ENCODE results near the gene TUFT1. TPM values are rescaled to one million over a fixed set of nuclear protein-coding genes. Genes with fewer than 3 reads are reported as not detected.
A peak's percentile ranks its signal among the peaks of the same experiment; 100 is the strongest.

Gene TUFT1
- total RNA-seq, 1 experiment from 2014 or later, result 12.3 TPM

GRCh38 chr1:151585622-151586021, 45.5 kb downstream of the TUFT1 start (continued):
- TF ChIP-seq CTCF (IDR thresholded peaks at IDR 0.05 in 2 of 3, conservative IDR thresholded peaks at IDR 0.05 in 1 of 3; ENCODE audit: borderline replicate concordance in 1 of 3, insufficient read depth in 1 of 3, low read depth in 2 of 3, low read length in 2 of 3), result no peak
- TF ChIP-seq JUND (IDR thresholded peaks at IDR 0.05), result peak; percentile 69
- TF ChIP-seq POLR2A (IDR thresholded peaks at IDR 0.05; ENCODE audit: borderline replicate concordance, extremely low read depth, insufficient read depth, insufficient read length), result no peak
- no peak for TF ChIP-seq YY1 (IDR thresholded peaks at IDR 0.05; ENCODE audit: extremely low read depth, insufficient replicate concordance, low read depth, low read length)
- TF ChIP-seq SRF (IDR thresholded peaks at IDR 0.05; ENCODE audit: low read depth), result no peak
- TF ChIP-seq CBX3 (IDR thresholded peaks at IDR 0.05; ENCODE audit: low read depth), result no peak; the same call in 1 of the 2 replicates
- TF ChIP-seq CEBPB (IDR thresholded peaks at IDR 0.05; ENCODE audit: low read depth), result no peak
- TF ChIP-seq SP1 (IDR thresholded peaks at IDR 0.05; ENCODE audit: low read depth), result peak; percentile 39; the same call in 1 of the 2 replicates
- no peak for TF ChIP-seq SIN3A (IDR thresholded peaks at IDR 0.05; ENCODE audit: low read depth)
- TF ChIP-seq ATF3 (IDR thresholded peaks at IDR 0.05), result no peak

GRCh38 chr1:151590961-151591360, 50.9 kb downstream of the TUFT1 start:
- Histone ChIP-seq H4K20me1 (ENCODE audit: insufficient read depth) (no peaks in the 10 kb centered on the region), H3K9ac (ENCODE audit: low read length) (no peak overlapping the region), H3K4me1 (ENCODE audit: control insufficient read depth in 1 of 2, insufficient read depth in 2 of 2, low read length in 2 of 2) (peaks cover 4 to 13% of the 10 kb centered on the region in 2 experiments), H3K4me2 (ENCODE audit: low read length) (no peak overlapping the region), H3K27me3 (ENCODE audit: insufficient read depth, low read length) (no peaks in the 10 kb centered on the region), H2AFZ (ENCODE audit: low read depth, low read length, poor library complexity, severe bottlenecking) (no peak overlapping the region), H3K36me3 (ENCODE audit: control insufficient read depth in 1 of 2, insufficient read depth in 2 of 2, low read length in 2 of 2) (no peaks in the 10 kb centered on the region), H3K27ac (ENCODE audit: low read depth, low read length) (no peak overlapping the region), H3K4me3 (replicated peaks in 1 of 2; ENCODE audit: low read depth in 1 of 2, low read length in 2 of 2) (no peak overlapping the region), H3K79me2 (ENCODE audit: insufficient read depth, low read length) (no peaks in the 10 kb centered on the region), H3K9me3 (ENCODE audit: control insufficient read depth in 1 of 2, insufficient read depth in 1 of 2, low read depth in 1 of 2, low read length in 2 of 2) (no peaks in the 10 kb centered on the region), H3K9me2 (ENCODE audit: insufficient read depth) (no peaks in the 10 kb centered on the region)
- no peak for TF ChIP-seq CTCF (IDR thresholded peaks at IDR 0.05 in 2 of 3, conservative IDR thresholded peaks at IDR 0.05 in 1 of 3; ENCODE audit: borderline replicate concordance in 1 of 3, insufficient read depth in 1 of 3, low read depth in 2 of 3, low read length in 2 of 3)
- no peak for TF ChIP-seq MAX (IDR thresholded peaks at IDR 0.05)
- no peak for ATAC-seq
- ChIA-PET CTCF (no interaction called here), POLR2A (no interaction called here), RAD21 (ENCODE audit: low non-redundant PET in 1 of 2, low total read pairs in 2 of 2, uncharacterized antibody in 2 of 2, unreplicated experiment in 2 of 2) (no interaction called here)
- DNase-seq (ENCODE audit: low read depth, low spot score), result no peak
- intact Hi-C loops (cut with micrococcal nuclease), result loop anchor here (5.0 kb wide), 2 partner anchors 134 to 149 kb away; partner anchors contain the start of gene POGZ
- no TSS peak for BruUV-seq (replicated peaks)
